Mesenteric fat pad (tissue), 1 donor: ENCODE results near the gene PMS2. TPM values are rescaled to one million over a fixed set of nuclear protein-coding genes. Genes with fewer than 3 reads are reported as not detected.
"Not testable (repeated sequence)": the region's sequence is repeated elsewhere in the genome, so short reads cannot be mapped to it uniquely, and the experiment has no call there.

Source experiments
- DNase-seq: peaks from one replicate; pipeline ENCODE4 v3.0.0-alpha.2; 2020; ENCODE audit warnings: low spot score
- long read RNA-seq: library from polyadenylated mRNA; unstranded; transcript quantifications from one replicate; pipeline ENCODE4 v2.0.0, GENCODE V29; 2020
- total RNA-seq: library from RNA; stranded (reverse); fragmentation: NEBNext Ultra II Directional; extraction: Animal tissue kit (Norgen Biotek cat#: 25700); gene quantifications from one replicate; pipeline ENCODE4 v1.2.1, GENCODE V29; 2021
- donor health status: DM: yes; HTN: yes; CAD: no.

The PMS2 gene
- total RNA-seq = 11.0 TPM
- long read RNA-seq, transcript PMS2-201 (15 exons, 2,855 nt) = major isoform, 7 of 18 reads
- long read RNA-seq, partial matches to known transcripts = 5 of 18 reads
- long read RNA-seq, other reads (novel, unspliced or antisense) = 5 of 18 reads

- DNase-seq = peak; percentile 99
Observed at GRCh38 chr7:6008668-6009611, at the start of gene PMS2, which contains the start of gene AIMP2. Gene PMS2, minus strand, starts transcription at chr7:6009049. Its CDS starts 30 bp downstream, at chr7:6009019. Gene AIMP2, plus strand, starts transcription at chr7:6009272. Its CDS starts 92 bp downstream, at chr7:6009364.

- no peak for DNase-seq
Observed at GRCh38 chr7:6057316-6058129, 48.7 kb upstream of the PMS2 start.

GRCh38 chr7:6056616-6057015 is 47.8 kb upstream of the PMS2 start:
- DNase-seq = no peak

GRCh38 chr7:6051185-6051584 is 42.3 kb upstream of the PMS2 start:
- DNase-seq = not testable (repeated sequence)

- DNase-seq = no peak
Observed at GRCh38 chr7:6049780-6050179, 40.9 kb upstream of the PMS2 start.

GRCh38 chr7:6035686-6036085 is 26.8 kb upstream of the PMS2 start:
- no peak for DNase-seq

GRCh38 chr7:6035165-6035564 is 26.3 kb upstream of the PMS2 start:
- no peak for DNase-seq

- DNase-seq = no peak
Observed at GRCh38 chr7:6032641-6033040, 23.8 kb upstream of the PMS2 start.

GRCh38 chr7:6032167-6032566 is 23.3 kb upstream of the PMS2 start:
- no peak for DNase-seq

- DNase-seq = no peak
Observed at GRCh38 chr7:6031567-6031966, 22.7 kb upstream of the PMS2 start.

GRCh38 chr7:6030988-6031387 is 22.1 kb upstream of the PMS2 start, which contains the start of gene ANKRD61:
Gene ANKRD61, plus strand, starts transcription at chr7:6031376. Its CDS starts 0 bp downstream, at chr7:6031376.
- no peak for DNase-seq

GRCh38 chr7:6028563-6028962 is 19.7 kb upstream of the PMS2 start:
- no peak for DNase-seq

GRCh38 chr7:6027806-6028365 is 19.0 kb upstream of the PMS2 start:
- peak; percentile 16 for DNase-seq

GRCh38 chr7:6026820-6027311 is 18.0 kb upstream of the PMS2 start:
- DNase-seq = no peak

- peak; percentile 71 for DNase-seq
Observed at GRCh38 chr7:6026011-6026819, 17.4 kb upstream of the PMS2 start.

GRCh38 chr7:6023974-6024435 is 15.2 kb upstream of the PMS2 start:
- DNase-seq = peak; percentile 45

- DNase-seq = no peak
Observed at GRCh38 chr7:6022707-6023106, 13.9 kb upstream of the PMS2 start.

- no peak for DNase-seq
Observed at GRCh38 chr7:6020371-6021286, 11.8 kb upstream of the PMS2 start.

GRCh38 chr7:6016653-6016966 is 7.8 kb upstream of the PMS2 start:
- DNase-seq = no peak
